OCI-LY7 (cell line): ENCODE measurements around the gene GTPBP4. TPM values are rescaled to one million over a fixed set of nuclear protein-coding genes. Genes with fewer than 3 reads are reported as not detected.

ENCODE experiments used
- BruUV-seq: library from RNA; stranded (reverse); fragments of 400-500 nt; replicated peaks from 2 replicates; lab custom pipeline; 2021; lab: Mats Ljungman, UMichigan
- CTCF ChIA-PET: fragments of 300-600 bp; sonication (Branson Sonifier 250); formaldehyde crosslinking; loops from one replicate; lab custom pipeline; 2022; ENCODE audit warnings: antibody characterized with exemption; ENCODE audit not compliant: unreplicated experiment; lab: Charles Lee
- POLR2A ChIA-PET: fragments of 300-600 bp; sonication (Branson Sonifier 250); formaldehyde crosslinking; loops from one replicate; lab custom pipeline; 2022; ENCODE audit warnings: antibody characterized with exemption; lab: Charles Lee
- DNase-seq: peaks from one replicate; pipeline ENCODE4 v3.0.0-alpha.2; 2015; ENCODE audit warnings: low spot score
- H2AFZ ChIP-seq: fragments of 200-600 bp; sonication (generic), shearing (Covaris generic); 2 replicates; pipeline ENCODE4 v1.6.1; 2014; ENCODE audit warnings: mild to moderate bottlenecking, antibody characterized with exemption, low read length, moderate library complexity
- H3K27ac ChIP-seq: fragments of 200-600 bp; sonication (generic); 2 replicates; pipeline ENCODE4 v1.5.1; 2014; ENCODE audit warnings: mixed run types, low read depth, mild to moderate bottlenecking, moderate library complexity, low read length, inconsistent platforms; ENCODE audit not compliant: poor library complexity, severe bottlenecking
- H3K36me3 ChIP-seq: fragments of 200-600 bp; sonication (generic); 2 replicates; pipeline ENCODE4 v1.6.1; 2014; ENCODE audit warnings: mild to moderate bottlenecking, antibody characterized with exemption, low read length, moderate library complexity, mixed read lengths; ENCODE audit not compliant: insufficient read depth
- H3K4me1 ChIP-seq: fragments of 200-600 bp; sonication (generic); 2 replicates; pipeline ENCODE4 v1.5.1; 2014; ENCODE audit warnings: mild to moderate bottlenecking, low read length; ENCODE audit not compliant: insufficient read depth, poor library complexity, severe bottlenecking
- H3K4me2 ChIP-seq: fragments of 200-600 bp; sonication (generic); 2 replicates; pipeline ENCODE4 v1.6.1; 2014; ENCODE audit warnings: mild to moderate bottlenecking, low read length
- H3K4me3 ChIP-seq: fragments of 200-600 bp; sonication (generic); 2 replicates; pipeline ENCODE4 v1.5.1; 2014; ENCODE audit warnings: mild to moderate bottlenecking, low read depth, low read length; ENCODE audit not compliant: poor library complexity, severe bottlenecking
- H3K79me2 ChIP-seq: fragments of 200-600 bp; sonication (generic); 2 replicates; pipeline ENCODE4 v1.6.1; 2016; ENCODE audit warnings: low read depth, mild to moderate bottlenecking, low read length, moderate library complexity, mixed read lengths; ENCODE audit not compliant: insufficient read depth
- H3K9me2 ChIP-seq: fragments of 200-600 bp; sonication (generic); 2 replicates; pipeline ENCODE4 v1.6.1; 2016; ENCODE audit warnings: mild to moderate bottlenecking, low read length, mixed read lengths; ENCODE audit not compliant: insufficient read depth
- H3K9me3 ChIP-seq: fragments of 200-600 bp; sonication (generic); 2 replicates; pipeline ENCODE4 v1.6.1; 2014; ENCODE audit warnings: mild to moderate bottlenecking, mixed run types, low read length, mixed read lengths
- H4K20me1 ChIP-seq: fragments of 200-600 bp; sonication (generic); 2 replicates; pipeline ENCODE4 v1.6.1; 2014; ENCODE audit warnings: mild to moderate bottlenecking, antibody characterized with exemption, low read length, moderate library complexity, mixed read lengths; ENCODE audit not compliant: insufficient read depth
- EZH2phosphoT487 ChIP-seq: fragments of 200-600 bp; sonication (generic); IDR thresholded peaks from 2 replicates; pipeline ENCODE4 v1.6.1; 2018; ENCODE audit warnings: low read depth, borderline replicate concordance, mild to moderate bottlenecking, mixed run types, antibody characterized with exemption, low read length, moderate library complexity, mixed read lengths
- intact Hi-C: fragments of 100-400 bp; cut with micrococcal nuclease; formaldehyde crosslinking; loops from one replicate; pipeline ENCODE4 v1.10.0; 2022; ENCODE audit not compliant: unreplicated experiment
- total RNA-seq, 2 experiments: library from RNA; depleted of rRNA in 1 of 2; stranded (reverse); fragments of >200 nt in 1 of 2; shearing (Covaris generic) in 1 of 2; gene quantifications; 2 replicates each; pipeline ENCODE4 v1.2.3, GENCODE V29; 2014 to 2022
- TF ChIP-seq, protein P1 (sequence below): fragments of 200-600 bp; sonication (generic); conservative IDR thresholded peaks from 2 replicates; pipeline ENCODE4 v1.5.1; 2014; ENCODE audit warnings: mild to moderate bottlenecking, antibody characterized with exemption, low read length, moderate library complexity, mixed read lengths

Gene GTPBP4
- total RNA-seq, 2 experiments from 2014 or later = 61.0 to 108 TPM

DNA sequence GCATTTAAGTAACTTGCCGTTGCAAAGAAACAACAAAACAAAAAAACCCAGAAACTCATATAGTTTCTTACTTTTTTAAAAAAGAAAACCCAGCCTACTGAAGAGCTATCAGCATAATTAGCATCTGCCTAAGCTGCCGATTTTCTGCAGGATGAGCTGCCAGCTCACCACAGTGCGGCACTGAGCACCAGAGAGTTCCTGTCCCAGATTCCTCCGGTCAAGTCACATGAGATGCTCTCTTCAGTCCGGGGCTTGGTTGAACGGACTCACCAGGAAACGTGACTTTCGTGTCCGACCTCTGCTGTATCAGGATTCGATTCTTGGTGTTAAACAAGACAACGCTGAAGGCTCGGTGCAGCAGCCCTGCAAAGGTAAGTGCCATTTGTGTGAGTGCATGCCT is 34.2 kb downstream of the GTPBP4 start:
- H3K4me2 ChIP-seq = no peak overlapping the region
- ChIA-PET CTCF (no interaction called here), POLR2A (no interaction called here)
- no peak overlapping the region for H3K4me3 ChIP-seq
- DNase-seq = no peak
- no TSS peak for BruUV-seq
- no peak overlapping the region for H2AFZ ChIP-seq
- intact Hi-C loops = no loop called here
- H4K20me1 ChIP-seq = no peaks in the 10 kb centered on the region
- H3K4me1 ChIP-seq = no peaks in the 10 kb centered on the region
- no peaks in the 10 kb centered on the region for H3K79me2 ChIP-seq
- no peaks in the 10 kb centered on the region for H3K9me2 ChIP-seq
- H3K27ac ChIP-seq = no peak overlapping the region
- H3K36me3 ChIP-seq = peaks cover 67% of the 10 kb centered on the region
- TF ChIP-seq, protein P1, sequence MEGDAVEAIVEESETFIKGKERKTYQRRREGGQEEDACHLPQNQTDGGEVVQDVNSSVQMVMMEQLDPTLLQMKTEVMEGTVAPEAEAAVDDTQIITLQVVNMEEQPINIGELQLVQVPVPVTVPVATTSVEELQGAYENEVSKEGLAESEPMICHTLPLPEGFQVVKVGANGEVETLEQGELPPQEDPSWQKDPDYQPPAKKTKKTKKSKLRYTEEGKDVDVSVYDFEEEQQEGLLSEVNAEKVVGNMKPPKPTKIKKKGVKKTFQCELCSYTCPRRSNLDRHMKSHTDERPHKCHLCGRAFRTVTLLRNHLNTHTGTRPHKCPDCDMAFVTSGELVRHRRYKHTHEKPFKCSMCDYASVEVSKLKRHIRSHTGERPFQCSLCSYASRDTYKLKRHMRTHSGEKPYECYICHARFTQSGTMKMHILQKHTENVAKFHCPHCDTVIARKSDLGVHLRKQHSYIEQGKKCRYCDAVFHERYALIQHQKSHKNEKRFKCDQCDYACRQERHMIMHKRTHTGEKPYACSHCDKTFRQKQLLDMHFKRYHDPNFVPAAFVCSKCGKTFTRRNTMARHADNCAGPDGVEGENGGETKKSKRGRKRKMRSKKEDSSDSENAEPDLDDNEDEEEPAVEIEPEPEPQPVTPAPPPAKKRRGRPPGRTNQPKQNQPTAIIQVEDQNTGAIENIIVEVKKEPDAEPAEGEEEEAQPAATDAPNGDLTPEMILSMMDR = no peak
- no peak for TF ChIP-seq EZH2phosphoT487
- H3K9me3 ChIP-seq = no peaks in the 10 kb centered on the region

GRCh38 chr10:1024103-1024502 is 35.9 kb downstream of the GTPBP4 start:
- intact Hi-C loops = no loop called here
- H3K4me3 ChIP-seq = no peak overlapping the region
- DNase-seq = no peak
- POLR2A ChIA-PET = no interaction called here
- TF ChIP-seq, protein P1 = no peak
- TF ChIP-seq EZH2phosphoT487 = no peak
- H3K9me3 ChIP-seq = no peaks in the 10 kb centered on the region
- H3K4me2 ChIP-seq = no peak overlapping the region
- CTCF ChIA-PET = no interaction called here
- H3K4me1 ChIP-seq = no peaks in the 10 kb centered on the region
- no peak overlapping the region for H3K27ac ChIP-seq
- no peaks in the 10 kb centered on the region for H3K79me2 ChIP-seq
- BruUV-seq = no TSS peak
- H2AFZ ChIP-seq = no peak overlapping the region
- H3K9me2 ChIP-seq = no peaks in the 10 kb centered on the region
- H3K36me3 ChIP-seq = peaks cover 59% of the 10 kb centered on the region
- H4K20me1 ChIP-seq = no peaks in the 10 kb centered on the region

DNA sequence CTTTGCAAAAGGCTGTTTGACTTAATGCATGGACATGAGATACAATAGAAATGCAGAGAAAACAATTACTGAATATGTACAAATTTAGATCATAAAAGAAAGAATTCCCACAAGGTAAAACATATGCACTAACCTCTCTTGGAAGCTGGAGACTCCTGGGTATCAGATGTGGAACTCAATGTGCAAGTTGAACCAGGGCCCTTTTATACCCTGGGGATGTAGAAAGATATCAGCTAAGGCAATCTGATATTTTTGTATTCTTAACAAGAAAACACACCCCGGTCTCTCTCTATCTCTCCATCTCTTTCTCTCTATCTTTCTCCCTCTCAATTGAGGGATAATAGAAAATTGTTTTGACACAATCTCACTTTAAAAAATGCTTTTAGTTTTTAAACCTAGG is 37.4 kb downstream of the GTPBP4 start, which contains the start of gene IDI2:
IDI2 (minus strand) TSS at position 177 of the 400 bp plus-strand sequence. CDS start 1,136 bp downstream, outside the sequence.
- Histone ChIP-seq H3K4me3 (no peak within 1 kb of the TSS), H3K9me3 (no peaks in the 10 kb centered on the region), H3K9me2 (no peaks in the 10 kb centered on the region), H3K27ac (no peak within 1 kb of the TSS), H3K4me2 (no peak within 1 kb of the TSS), H3K79me2 (no peaks in the 10 kb centered on the region), H3K36me3 (peaks cover 43% of the 10 kb centered on the region; the same call in 1 of the 2 replicates), H4K20me1 (no peaks in the 10 kb centered on the region), H3K4me1 (no peaks in the 10 kb centered on the region), H2AFZ (no peak within 1 kb of the TSS)
- ChIA-PET POLR2A (no interaction called here), CTCF (no interaction called here)
- BruUV-seq = no TSS peak
- intact Hi-C loops = no loop called here
- TF ChIP-seq, protein P1 = no peak
- no peak for TF ChIP-seq EZH2phosphoT487
- DNase-seq = no peak
